NCI-H2081 (cell line): ENCODE data around the gene GPRIN3.
"Not testable (repeated sequence)": the region's sequence is repeated elsewhere in the genome, so short reads cannot be mapped to it uniquely, and the experiment has no call there.

Source experiments
- DNase-seq, 2 experiments: peaks; one replicate each; lab custom pipeline; 2025; lab: John Stamatoyannopoulos, UW

Gene GPRIN3

DNA sequence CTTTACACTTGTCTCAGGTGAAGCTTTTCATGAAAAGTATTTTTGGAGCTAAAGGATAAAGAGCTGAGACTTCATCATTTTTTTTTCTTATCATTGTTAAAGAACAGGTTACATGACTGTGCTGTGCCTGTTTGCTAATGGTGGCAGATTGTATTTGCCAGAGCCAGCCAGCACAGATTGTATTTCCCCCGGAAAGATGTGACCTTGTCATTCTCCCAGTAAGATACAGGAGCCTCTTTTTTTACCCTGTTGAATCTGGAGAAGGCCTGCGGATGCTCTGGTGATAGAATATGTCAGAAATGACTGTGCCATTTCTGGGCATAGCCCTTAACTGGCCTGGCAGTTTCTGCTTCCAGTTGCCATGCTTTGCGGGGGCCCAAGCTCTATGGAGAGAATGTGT lies 91.9 kb downstream of the GPRIN3 start:
- DNase-seq: no peak

- no peak for DNase-seq
Measured at GRCh38 chr4:89214308-89214707, 93.3 kb downstream of the GPRIN3 start.

GRCh38 chr4:89213382-89213701 lies 94.3 kb downstream of the GPRIN3 start:
- peak in 1 of 2 experiments; percentile 78 for DNase-seq

DNA sequence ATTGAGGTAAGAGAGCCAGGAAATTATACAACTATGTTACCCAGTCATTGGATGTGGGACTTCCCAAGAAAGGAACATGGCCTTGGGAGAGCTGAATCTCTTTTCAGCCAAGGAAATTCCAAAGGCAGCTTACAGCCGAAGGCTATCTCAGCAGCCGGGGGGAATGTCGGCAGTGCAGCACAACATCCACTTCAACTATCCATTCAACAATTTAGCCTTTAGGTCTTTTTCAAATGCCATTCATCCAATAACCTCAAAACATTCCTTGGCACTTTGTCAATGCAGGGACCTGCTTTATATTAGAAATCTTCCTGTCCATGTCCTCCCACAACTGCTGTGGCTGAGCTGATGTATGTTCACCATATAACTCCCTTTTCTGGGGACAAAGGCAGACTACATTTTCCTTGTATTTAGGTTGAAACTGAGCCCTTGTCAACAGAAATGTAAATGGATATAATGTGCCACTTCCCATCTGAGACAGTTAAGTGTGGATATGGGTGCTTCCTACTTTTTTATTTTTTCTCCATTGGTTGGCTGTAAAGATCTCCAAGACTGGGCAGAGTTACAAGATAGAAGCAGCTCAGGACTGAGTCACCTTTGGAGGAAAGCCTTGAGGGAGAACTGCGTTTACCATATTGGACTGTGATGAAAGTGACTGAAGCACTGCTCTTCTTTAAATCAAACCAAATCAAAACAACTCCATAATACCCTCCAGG lies 94.8 kb downstream of the GPRIN3 start:
- DNase-seq: no peak

DNA sequence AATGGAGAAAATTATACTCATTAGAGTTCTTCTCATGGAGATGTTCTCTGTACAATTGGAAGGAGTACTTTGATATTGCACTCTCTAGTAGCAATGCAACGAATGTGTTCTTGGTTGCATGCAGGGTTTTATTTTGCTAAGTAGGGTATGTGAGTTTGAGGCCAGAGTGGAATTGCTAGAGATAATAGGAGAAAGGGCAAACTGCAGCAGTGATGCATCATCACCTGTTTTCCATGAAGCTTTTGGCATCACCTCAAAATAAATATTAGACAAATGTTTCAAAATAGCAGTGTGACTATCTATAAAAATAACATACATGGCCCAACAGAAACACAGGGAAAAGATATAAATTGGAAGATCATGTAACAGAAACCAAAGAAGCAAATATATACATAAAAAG lies 103.0 kb downstream of the GPRIN3 start:
- DNase-seq: peak in 1 of 2 experiments; percentile 29

DNA sequence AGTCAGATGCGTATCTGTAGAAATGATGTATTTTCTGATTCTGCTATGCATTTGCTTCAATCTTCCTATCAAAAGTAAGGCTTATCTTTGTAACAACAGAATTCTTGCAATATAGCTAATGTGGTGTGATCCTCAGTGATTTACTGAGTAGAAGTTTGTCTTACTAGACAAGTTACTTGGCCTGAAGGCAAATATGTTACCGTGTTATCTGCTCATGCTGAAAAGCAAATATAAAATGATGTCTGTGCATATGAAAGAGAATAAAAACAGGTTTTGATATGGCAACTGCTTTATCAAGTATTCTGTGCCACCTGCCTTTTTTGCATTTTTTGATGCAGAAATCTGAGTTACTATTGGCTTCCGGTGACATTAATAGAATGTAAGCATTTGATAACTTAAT lies 103.7 kb downstream of the GPRIN3 start:
- no peak for DNase-seq

- DNase-seq: not testable (repeated sequence)
Measured at GRCh38 chr4:89199394-89199793, 108.2 kb downstream of the GPRIN3 start.

- no peak for DNase-seq
Measured at GRCh38 chr4:89197920-89198319, 109.7 kb downstream of the GPRIN3 start.

GRCh38 chr4:89196745-89197144 lies 110.9 kb downstream of the GPRIN3 start:
- DNase-seq: peak in 1 of 2 experiments; percentile 23

DNA sequence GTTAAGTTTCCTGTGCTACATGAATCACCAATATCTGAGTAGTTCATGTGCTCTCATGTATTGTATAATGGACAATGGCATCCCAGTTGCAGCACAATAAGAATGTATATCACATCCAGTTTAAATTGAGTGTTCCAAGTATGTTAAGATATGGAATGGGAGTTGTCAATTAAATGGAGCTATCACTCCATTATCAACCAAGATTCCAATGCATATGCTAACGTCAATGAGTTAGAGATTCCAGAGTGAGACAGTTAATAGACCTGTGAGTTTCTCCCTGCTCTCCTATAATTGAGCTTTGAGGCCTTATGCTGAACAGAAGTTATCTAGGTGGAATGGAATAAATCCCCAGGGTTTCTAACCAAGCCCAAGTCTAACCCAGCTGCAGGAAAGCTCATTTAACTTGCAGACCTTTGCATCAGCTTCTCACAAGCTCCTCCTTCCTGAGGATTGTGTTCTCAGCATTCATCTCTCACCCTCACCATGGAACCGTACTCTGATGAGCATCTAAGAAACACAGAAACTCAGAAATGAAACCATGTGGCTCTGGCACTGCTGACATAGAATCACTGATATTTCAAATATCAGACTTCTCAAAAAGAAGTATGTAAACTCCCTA lies 111.4 kb downstream of the GPRIN3 start:
- DNase-seq: no peak

GRCh38 chr4:89193843-89194242 lies 113.8 kb downstream of the GPRIN3 start:
- no peak for DNase-seq
